CD14-positive monocyte (primary cell): Measurements from ENCODE around the gene KIAA0513. TPM values are rescaled to one million over a fixed set of nuclear protein-coding genes. Genes with fewer than 3 reads are reported as not detected.

ENCODE experiments used
- DNase-seq, 3 donors: peaks; one replicate each; pipeline ENCODE4 v3.0.0-alpha.2; 2011 to 2022
- H2AFZ ChIP-seq: 2 replicates; pipeline ENCODE4 v1.6.0; 2012; ENCODE audit warnings: mild to moderate bottlenecking, low read depth, low read length, inconsistent platforms; ENCODE audit not compliant: insufficient read depth, poor library complexity, severe bottlenecking
- H3K27ac ChIP-seq, 2 donors: 1 replicate in 1 of 2; 2 replicates in 1 of 2; pipeline ENCODE4 v1.5.1; 2012 to 2013; ENCODE audit warnings: low read length in 2 of 2, control low read depth in 1 of 2, inconsistent platforms in 1 of 2, low read depth in 1 of 2, mild to moderate bottlenecking in 1 of 2
- H3K27me3 ChIP-seq, 2 donors: one replicate each; pipeline versions ENCODE4 v1.6.0 to v1.6.1; 2011 to 2013; ENCODE audit warnings: low read length in 2 of 2; ENCODE audit not compliant: control insufficient read depth in 2 of 2, insufficient read depth in 2 of 2
- H3K36me3 ChIP-seq, 2 donors: replicated peaks in 1 of 2; 1 replicate in 1 of 2; 2 replicates in 1 of 2; pipeline versions ENCODE4 v1.5.1 to v1.6.1; 2012 to 2013; ENCODE audit warnings: low read length in 2 of 2, control low read depth in 1 of 2, inconsistent platforms in 1 of 2, mild to moderate bottlenecking in 1 of 2; ENCODE audit not compliant: insufficient read depth in 2 of 2, control insufficient read depth in 1 of 2
- H3K4me1 ChIP-seq, 2 donors: 1 replicate in 1 of 2; 2 replicates in 1 of 2; pipeline versions ENCODE4 v1.5.1 to v1.6.1; 2012 to 2013; ENCODE audit warnings: low read length in 2 of 2, control low read depth in 1 of 2, inconsistent platforms in 1 of 2, mild to moderate bottlenecking in 1 of 2, moderate library complexity in 1 of 2; ENCODE audit not compliant: insufficient read depth in 2 of 2, control insufficient read depth in 1 of 2
- H3K4me2 ChIP-seq: replicated peaks from 2 replicates; pipeline ENCODE3; 2012; ENCODE audit warnings: low read length, moderate library complexity, mild to moderate bottlenecking; ENCODE audit not compliant: poor library complexity, severe bottlenecking; ENCODE audit errors: extremely low read depth
- H3K4me3 ChIP-seq, 3 experiments: fragments of 200-600 bp in 1 of 3; sonication (generic) in 1 of 3; replicated peaks in 1 of 3; 1 replicate in 2 of 3; 2 replicates in 1 of 3; pipeline ENCODE4 v1.5.1; 2011 to 2013; ENCODE audit warnings: low read length in 3 of 3, mild to moderate bottlenecking in 3 of 3, control low read depth in 2 of 3, low read depth in 2 of 3, inconsistent platforms in 1 of 3, moderate library complexity in 1 of 3
- H3K79me2 ChIP-seq: 2 replicates; pipeline ENCODE4 v1.6.0; 2012; ENCODE audit warnings: mild to moderate bottlenecking, control low read depth, inconsistent platforms, low read length, moderate library complexity; ENCODE audit not compliant: insufficient read depth
- H3K9ac ChIP-seq: 2 replicates; pipeline ENCODE4 v1.6.0; 2017; ENCODE audit warnings: low read length, mild to moderate bottlenecking; ENCODE audit not compliant: insufficient read depth, poor library complexity, severe bottlenecking
- H3K9me3 ChIP-seq, 2 donors: replicated peaks in 1 of 2; 1 replicate in 1 of 2; 2 replicates in 1 of 2; pipeline versions ENCODE4 v1.5.1 to v1.6.1; 2012 to 2013; ENCODE audit warnings: low read length in 2 of 2, control low read depth in 1 of 2; ENCODE audit not compliant: control insufficient read depth in 1 of 2, insufficient read depth in 1 of 2
- H4K20me1 ChIP-seq: 2 replicates; pipeline ENCODE4 v1.6.0; 2012; ENCODE audit warnings: mild to moderate bottlenecking, low read length, control low read depth, moderate library complexity; ENCODE audit not compliant: insufficient read depth
- H3K27ac Mint-ChIP-seq, 7 donors: one replicate each; pipeline ENCODE4 v1.8.0; 2020; ENCODE audit warnings: mild to moderate bottlenecking in 7 of 7, mixed read lengths in 7 of 7, moderate library complexity in 6 of 7, inconsistent platforms in 2 of 7
- H3K27me3 Mint-ChIP-seq, 3 donors: one replicate each; pipeline ENCODE4 v1.8.0; 2021 to 2022; ENCODE audit warnings: low read depth in 3 of 3, mild to moderate bottlenecking in 3 of 3, mixed read lengths in 3 of 3, moderate library complexity in 3 of 3, inconsistent platforms in 1 of 3
- H3K36me3 Mint-ChIP-seq, 2 donors: one replicate each; pipeline ENCODE4 v1.8.0; 2020; ENCODE audit warnings: mixed read lengths in 2 of 2, inconsistent platforms in 1 of 2, mild to moderate bottlenecking in 1 of 2
- H3K4me1 Mint-ChIP-seq: one replicate; pipeline ENCODE4 v1.8.0; 2020; ENCODE audit warnings: mild to moderate bottlenecking, mixed read lengths
- H3K4me3 Mint-ChIP-seq, 2 donors: one replicate each; pipeline ENCODE4 v1.8.0; 2020; ENCODE audit warnings: mild to moderate bottlenecking in 2 of 2, mixed read lengths in 2 of 2, moderate library complexity in 1 of 2
- H3K9me3 Mint-ChIP-seq, 7 donors: one replicate each; pipeline ENCODE4 v1.8.0; 2020 to 2022; ENCODE audit warnings: mixed read lengths in 7 of 7, mild to moderate bottlenecking in 6 of 7, moderate library complexity in 6 of 7, inconsistent platforms in 2 of 7
- CTCF ChIP-seq: fragments of 200-600 bp; IDR thresholded peaks from one replicate; pipeline ENCODE4 v1.8.0; 2022; ENCODE audit warnings: antibody characterized with exemption, mild to moderate bottlenecking
- WGBS: methylation state at CpG from one replicate; pipeline ENCODE4 v1.1.5; 2013; ENCODE audit warnings: missing lambda C conversion rate; ENCODE audit not compliant: insufficient coverage; 5-methylcytosine and 5-hydroxymethylcytosine counted together
- intact Hi-C, 2 donors: fragments of 100-400 bp; cut with micrococcal nuclease; formaldehyde crosslinking; loops; one replicate each; pipeline versions ENCODE4 v1.15.0 to v1.15.1; 2023
- polyA plus RNA-seq, 3 donors: library from polyadenylated mRNA; depleted of rRNA in 1 of 3; unstranded in 2 of 3; stranded (reverse) in 1 of 3; fragments of 300-500 nt in 2 of 3; fragments of >200 nt in 1 of 3; fragmentation: Illumina TruSeq in 2 of 3; gene quantifications; 1 replicate in 2 of 3; 2 replicates in 1 of 3; pipeline ENCODE4 v1.2.3, GENCODE V29; 2012 to 2021

Gene KIAA0513
- polyA plus RNA-seq, 3 donors = 21.4 to 77.5 (median 32.7) TPM

GRCh38 chr16:85041219-85042166 is 13.9 kb downstream of the KIAA0513 start:
- 50% methylated on average over 19 of the region's 27 CpGs for WGBS
- H3K27me3 ChIP-seq = no peaks in the 10 kb centered on the region
- intact Hi-C loops = no loop called here
- no peak overlapping the region for H3K4me3 ChIP-seq
- peaks cover 60 to 92% of the 10 kb centered on the region in 2 donors for H3K36me3 ChIP-seq
- no peak overlapping the region for H3K4me3 Mint-ChIP-seq
- no peak overlapping the region for H2AFZ ChIP-seq
- peaks cover 30% of the 10 kb centered on the region in 2 donors for H3K4me1 ChIP-seq
- peaks cover 37% of the 10 kb centered on the region for H3K4me1 Mint-ChIP-seq
- peaks cover 93% of the 10 kb centered on the region for H3K79me2 ChIP-seq
- H3K9me3 ChIP-seq = no peaks in the 10 kb centered on the region
- no peak overlapping the region for H3K4me2 ChIP-seq
- TF ChIP-seq CTCF = no peak
- H3K27ac Mint-ChIP-seq = peak overlapping the region in 3 of 7 donors; percentile 4 to 32 (median 22)
- H3K27ac ChIP-seq = no peak overlapping the region
- no peak overlapping the region for H3K9ac ChIP-seq
- H3K27me3 Mint-ChIP-seq = peaks cover 0 to 7% (median 1%) of the 10 kb centered on the region in 3 donors
- peaks cover 0 to 4% (median 0%) of the 10 kb centered on the region in 7 donors for H3K9me3 Mint-ChIP-seq
- H3K36me3 Mint-ChIP-seq = peaks cover 79 to 85% of the 10 kb centered on the region in 2 donors
- peaks cover 100% of the 10 kb centered on the region for H4K20me1 ChIP-seq
- DNase-seq = peak in 2 of 3 donors; percentile 55 to 57

GRCh38 chr16:85042167-85042526 is 14.6 kb downstream of the KIAA0513 start:
- TF ChIP-seq CTCF = no peak
- Histone ChIP-seq H3K36me3 (peaks cover 55 to 87% of the 10 kb centered on the region in 2 donors), H4K20me1 (peaks cover 100% of the 10 kb centered on the region), H3K27ac (no peak overlapping the region), H3K27me3 (no peaks in the 10 kb centered on the region), H3K4me3 (no peak overlapping the region), H3K79me2 (peaks cover 93% of the 10 kb centered on the region), H3K4me2 (no peak overlapping the region), H3K9ac (no peak overlapping the region), H3K9me3 (no peaks in the 10 kb centered on the region), H3K4me1 (peaks cover 30% of the 10 kb centered on the region in 2 donors), H2AFZ (no peak overlapping the region)
- Mint-ChIP-seq H3K36me3 (peaks cover 78 to 88% of the 10 kb centered on the region in 2 donors), H3K4me1 (peaks cover 37% of the 10 kb centered on the region), H3K27me3 (peaks cover 0 to 6% (median 0%) of the 10 kb centered on the region in 3 donors), H3K9me3 (peaks cover 0 to 4% (median 0%) of the 10 kb centered on the region in 7 donors), H3K4me3 (no peak overlapping the region), H3K27ac (peak overlapping the region in 1 of 7 donors; percentile 8)
- intact Hi-C loops = no loop called here
- DNase-seq = no peak
- WGBS = no CpG with 5 or more reads among the region's 6 CpGs
